Inflammatory macrophage treated with lipopolysaccharide for 1 hour (primary cell): ENCODE results near the gene TRAPPC2L.
"Not testable (repeated sequence)": the region's sequence is repeated elsewhere in the genome, so short reads cannot be mapped to it uniquely, and the experiment has no call there.

Experiments used
- DNase-seq, 2 donors: peaks; one replicate each; pipeline ENCODE4 v3.0.0-alpha.2; 2020 to 2022

The TRAPPC2L gene

DNA sequence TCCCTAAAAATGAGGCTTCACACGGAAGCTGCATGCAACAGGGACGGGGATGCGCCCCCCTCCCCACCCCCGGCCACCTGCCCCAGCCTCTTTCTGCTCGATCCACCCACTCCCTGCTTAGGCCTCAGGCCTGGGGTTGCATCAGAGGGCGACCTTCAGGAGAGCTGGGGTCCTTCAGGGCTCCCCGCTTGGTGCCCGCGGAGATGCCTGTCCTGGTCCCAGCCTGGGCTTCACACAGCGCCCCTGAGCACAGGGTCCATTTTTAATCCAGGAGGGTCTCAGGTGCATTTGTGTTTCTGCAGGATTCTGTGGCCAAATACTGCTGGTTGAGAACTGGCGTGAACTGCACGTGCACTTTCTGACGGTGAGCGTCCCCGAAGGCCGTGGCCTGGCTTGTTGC, 37.8 kb upstream of the TRAPPC2L start:
- DNase-seq: no peak

DNA sequence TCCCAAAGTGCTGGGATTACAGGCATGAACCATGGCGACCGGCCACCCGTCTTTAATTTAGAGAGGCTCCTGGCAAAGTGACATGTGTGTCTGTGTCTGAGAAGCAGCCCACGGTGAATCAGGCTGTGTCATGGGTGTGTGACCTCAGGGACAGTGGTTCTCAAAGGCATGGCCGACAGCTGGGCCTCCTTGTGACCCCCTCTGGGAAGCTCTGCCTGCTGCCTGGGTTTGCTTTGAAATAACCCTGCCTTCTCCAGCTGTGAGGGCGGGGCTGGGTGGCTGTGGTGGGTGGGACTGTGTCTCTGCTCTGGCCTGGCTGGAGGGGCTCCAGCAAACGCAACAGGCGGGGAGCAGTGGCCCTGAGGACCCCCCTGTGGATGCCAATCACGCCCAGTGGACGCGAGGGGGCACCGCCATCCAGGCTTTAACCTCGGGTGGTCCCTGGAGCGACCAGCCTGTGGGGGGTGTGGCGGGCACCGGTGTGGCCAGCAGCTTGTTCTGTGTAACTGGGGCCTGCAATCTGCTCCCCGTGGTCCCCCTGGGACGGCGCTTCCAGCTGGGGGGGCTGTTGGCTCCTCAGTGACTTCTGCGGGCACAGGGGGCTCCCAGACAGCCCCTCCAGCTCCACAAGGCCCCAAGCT, 36.4 kb upstream of the TRAPPC2L start:
- DNase-seq: no peak

DNA sequence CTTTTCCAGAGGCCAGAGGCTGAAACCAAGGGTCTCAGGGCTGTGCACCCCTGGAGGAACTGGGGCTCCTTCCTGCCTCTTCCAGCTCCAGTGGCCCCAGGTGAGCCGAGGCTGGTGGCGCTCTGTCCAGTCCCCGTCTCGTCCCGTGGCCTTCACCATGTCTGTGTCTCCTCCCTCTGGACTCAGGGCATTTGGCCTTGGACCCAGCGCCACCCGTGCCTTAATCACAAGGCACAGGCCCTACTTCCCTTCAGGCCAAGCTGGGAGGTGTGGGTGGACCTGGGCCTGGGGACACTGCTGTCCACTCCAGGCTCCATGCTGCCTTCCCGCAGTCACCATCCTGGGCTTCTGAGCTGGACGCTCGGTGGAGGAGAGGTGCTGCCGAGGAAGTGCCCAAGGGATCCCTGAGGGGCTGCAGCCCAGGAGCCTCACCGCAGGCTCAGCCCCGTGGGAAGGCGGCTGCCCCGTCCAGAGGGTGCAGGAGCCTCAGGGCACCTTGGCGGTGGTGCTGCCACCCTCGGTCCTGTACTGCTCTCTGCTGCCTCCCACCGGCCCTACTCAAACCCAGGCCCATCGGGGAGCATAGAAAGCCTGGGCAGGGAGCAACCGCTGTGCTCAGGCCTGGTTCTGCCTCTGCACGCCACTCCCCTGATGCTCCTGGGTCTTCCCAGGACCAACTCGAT, 35.6 kb upstream of the TRAPPC2L start:
- no peak for DNase-seq

- no peak for DNase-seq
Measured at GRCh38 chr16:88822281-88823040, 34.5 kb upstream of the TRAPPC2L start.

GRCh38 chr16:88823646-88824045, 33.3 kb upstream of the TRAPPC2L start:
- DNase-seq: not testable (repeated sequence)

DNA sequence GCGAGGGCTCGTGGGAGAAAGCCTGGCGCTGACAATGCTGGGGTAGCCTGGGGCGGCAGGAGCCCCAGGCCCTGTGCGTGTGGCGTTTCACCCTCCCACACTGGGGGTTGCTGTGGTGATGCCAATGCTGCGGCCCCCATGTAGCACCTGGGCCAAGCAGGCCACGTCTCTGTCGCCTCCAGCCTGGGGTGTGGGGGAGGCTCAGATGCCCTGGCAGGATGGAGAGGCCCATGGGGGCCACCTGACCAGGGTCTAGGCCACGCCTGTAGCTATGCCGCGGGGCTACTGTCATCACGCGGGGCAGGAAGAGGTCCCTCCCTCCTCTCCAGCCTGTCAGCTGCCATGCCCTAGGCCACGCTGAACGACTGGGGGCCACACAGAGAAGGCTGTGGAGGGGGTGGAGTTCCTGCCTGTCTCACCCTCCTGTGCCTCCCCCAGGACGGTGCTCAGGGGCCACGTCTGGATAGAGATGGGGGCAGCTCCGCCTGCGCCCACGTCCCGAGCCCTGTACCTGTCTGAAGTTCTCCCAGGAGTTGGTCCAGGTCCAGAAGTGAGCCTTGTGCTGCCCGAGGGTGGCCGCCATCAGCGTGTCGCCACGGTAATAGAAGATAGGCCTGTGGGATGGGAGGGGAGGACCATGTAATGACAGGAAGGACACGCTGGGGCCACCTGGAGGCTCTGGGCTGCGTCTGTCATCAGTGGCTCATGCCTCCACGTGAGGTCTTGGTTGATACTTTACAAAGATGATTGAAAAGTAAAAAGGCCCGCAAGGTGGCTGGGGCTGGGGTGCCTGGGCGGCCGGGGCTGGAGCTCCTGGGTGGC, 32.5 kb upstream of the TRAPPC2L start:
- no peak for DNase-seq

- DNase-seq: no peak
Measured at GRCh38 chr16:88825146-88825545, 31.8 kb upstream of the TRAPPC2L start.

GRCh38 chr16:88826070-88826840, 30.7 kb upstream of the TRAPPC2L start:
- no peak for DNase-seq

DNA sequence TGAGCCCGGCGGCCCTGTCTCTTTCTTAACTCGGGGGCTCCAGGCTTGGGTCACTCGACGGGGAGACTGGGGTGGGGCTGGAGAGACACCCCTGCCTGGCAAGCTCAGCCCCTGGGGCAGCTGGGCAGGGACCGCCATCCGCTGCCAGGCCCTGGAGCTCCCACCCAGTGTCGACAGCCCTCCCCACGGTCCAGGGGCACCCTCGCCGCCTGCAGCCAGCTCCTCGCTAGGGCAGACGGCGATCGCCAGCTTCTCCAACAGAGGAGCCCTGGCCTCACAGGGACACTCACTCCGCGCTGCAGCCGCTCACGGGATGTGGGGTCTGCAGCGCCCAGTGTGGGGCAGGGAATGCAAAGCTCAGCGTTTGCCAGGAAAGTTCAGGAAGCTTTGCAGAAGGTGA, 29.2 kb upstream of the TRAPPC2L start:
- DNase-seq: no peak

- DNase-seq: no peak
Measured at GRCh38 chr16:88828711-88829110, 28.2 kb upstream of the TRAPPC2L start.

DNA sequence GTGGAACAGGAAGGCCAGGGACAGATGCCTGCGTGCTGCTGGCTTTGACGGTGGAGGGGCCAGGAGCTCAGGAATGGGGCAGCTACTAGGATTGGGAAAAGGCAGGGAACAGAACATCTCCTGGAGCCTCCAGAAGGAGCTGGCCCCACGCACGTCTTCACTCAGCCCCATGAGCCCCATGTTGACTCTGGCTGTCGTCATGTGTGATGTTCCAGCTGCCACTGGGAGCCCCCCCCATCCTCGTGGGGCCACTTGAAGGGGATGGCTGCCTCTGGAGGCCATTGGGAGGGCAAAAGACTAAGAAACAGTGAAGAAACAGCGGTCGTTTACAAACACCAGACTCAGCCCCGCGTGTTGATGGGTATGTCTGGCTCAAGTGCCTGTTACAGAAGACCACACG, 26.7 kb upstream of the TRAPPC2L start:
- no peak for DNase-seq

DNA sequence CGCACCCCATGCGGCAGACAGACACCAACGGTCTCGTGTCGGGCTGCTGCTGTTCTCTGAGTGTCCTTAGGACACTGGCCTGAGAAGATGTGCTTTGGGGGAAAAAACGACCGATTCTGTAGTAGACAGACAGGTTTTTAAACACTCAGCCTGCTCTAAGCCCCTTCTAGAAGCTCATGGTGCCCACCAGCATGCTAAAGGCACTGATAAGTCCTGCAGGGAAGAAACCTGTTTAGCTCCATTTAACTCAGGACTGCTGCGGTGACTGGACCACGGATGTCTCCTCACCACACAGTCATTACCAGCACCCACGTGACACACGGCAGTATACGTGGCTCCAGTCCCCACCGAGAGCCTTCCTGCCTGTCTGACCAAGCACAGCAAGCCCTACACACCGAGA, 26.1 kb upstream of the TRAPPC2L start:
- no peak for DNase-seq

DNA sequence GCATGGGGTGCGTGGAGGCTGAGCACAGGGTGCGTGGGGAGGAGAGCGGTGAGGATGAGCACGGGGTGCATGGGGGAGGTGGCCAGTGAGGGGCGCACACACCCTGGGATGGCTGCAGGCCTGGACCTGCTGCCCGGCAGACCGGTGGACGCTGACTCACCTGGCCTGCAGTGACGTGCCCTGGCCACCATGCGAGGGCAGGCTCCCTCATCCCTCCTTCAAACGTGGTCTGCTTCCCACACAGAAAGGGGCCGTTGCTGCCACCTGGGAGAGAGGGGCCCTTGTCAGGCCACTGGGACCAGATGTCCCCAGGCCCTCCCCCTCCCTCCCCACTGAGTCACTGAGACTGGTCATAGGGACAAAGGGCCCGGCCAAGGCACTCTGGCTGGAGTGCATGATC, 25.1 kb upstream of the TRAPPC2L start:
- DNase-seq: no peak

DNA sequence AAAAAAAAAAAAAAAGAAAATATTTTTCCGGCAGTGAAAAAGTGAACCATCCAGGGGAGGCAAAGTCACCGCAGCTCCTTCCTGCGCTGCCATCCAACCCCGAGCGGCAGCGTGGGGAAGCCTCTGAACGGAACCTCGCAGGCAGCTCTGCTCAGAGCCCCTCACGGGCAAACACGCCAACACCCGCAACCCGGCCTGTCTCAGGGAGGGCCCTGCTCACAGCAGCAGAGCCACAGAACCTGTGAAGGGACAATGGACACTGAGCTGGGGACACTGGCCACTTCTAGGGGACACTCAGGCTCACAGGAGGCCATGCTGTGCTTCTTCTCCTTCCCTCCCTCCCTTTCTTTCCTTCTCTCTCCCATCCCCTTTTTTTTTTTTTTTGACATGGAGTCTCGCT, 23.8 kb upstream of the TRAPPC2L start:
- no peak for DNase-seq

GRCh38 chr16:88834670-88835069, 22.3 kb upstream of the TRAPPC2L start:
- no peak for DNase-seq

DNA sequence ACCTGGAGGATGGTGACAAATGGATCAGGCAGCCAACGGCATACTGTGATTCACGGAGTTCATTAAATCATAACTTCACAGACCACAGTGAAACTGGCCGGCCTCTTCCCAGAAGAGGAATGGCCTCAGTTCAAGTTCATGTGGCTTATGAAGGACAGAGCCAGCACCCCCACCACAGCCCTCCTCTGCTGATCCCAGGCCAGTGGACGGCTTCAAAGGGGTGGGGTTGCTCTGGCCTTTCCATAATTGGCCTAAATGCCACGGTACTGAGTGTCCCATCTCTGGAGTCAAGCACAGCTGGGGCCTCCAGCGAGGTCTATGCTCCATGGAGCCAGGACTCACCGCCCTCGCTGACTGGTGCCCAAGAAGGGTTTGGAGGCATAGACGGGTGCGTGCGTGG, 21.5 kb upstream of the TRAPPC2L start:
- DNase-seq: no peak

- no peak for DNase-seq
Measured at GRCh38 chr16:88835818-88836217, 21.1 kb upstream of the TRAPPC2L start.

DNA sequence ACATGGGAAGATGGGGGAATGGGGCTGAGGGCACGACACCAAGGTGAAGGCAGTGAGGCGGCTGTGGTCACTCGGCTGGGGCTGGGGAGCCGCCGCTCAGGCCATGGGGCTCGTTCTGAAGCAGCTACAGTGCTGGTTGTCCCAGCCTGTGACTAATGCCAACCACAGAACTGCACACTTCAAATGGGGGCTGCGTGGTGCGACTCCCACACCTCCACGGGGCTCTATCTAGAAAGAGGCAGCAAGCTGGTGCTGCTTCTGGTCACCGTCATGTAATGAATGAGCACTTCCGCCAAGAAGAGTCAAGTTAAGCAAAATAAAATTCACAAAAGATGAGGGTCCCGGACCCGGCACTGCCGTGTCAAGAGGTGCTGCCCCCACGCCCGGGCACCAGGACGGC, 20.1 kb upstream of the TRAPPC2L start:
- DNase-seq: no peak

- no peak for DNase-seq
Measured at GRCh38 chr16:88837806-88838205, 19.1 kb upstream of the TRAPPC2L start.

DNA sequence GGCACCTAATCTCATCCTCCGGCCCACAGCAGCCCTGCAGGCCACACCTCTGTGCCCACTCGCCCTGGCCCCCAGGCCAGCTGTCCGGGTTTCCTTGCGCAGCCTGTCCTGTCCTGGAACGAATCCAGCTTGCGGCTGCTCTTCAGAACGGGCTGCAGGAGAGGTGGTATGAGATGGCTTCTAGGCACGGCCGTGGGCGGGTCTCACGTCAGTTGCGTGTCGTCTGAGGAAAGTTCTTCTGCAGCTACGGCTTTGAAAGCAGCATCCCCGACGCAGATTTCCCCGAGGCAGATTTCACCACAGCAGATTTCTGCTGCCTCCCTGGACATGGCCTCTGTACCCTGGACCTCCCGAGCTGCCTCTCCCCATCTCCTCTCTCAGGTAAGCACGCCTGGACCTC, 18.4 kb upstream of the TRAPPC2L start:
- DNase-seq: no peak

- DNase-seq: no peak
Measured at GRCh38 chr16:88839026-88839529, 17.8 kb upstream of the TRAPPC2L start.
